Measurements from ENCODE around the gene CBX3. TPM values are rescaled to one million over a fixed set of nuclear protein-coding genes. Genes with fewer than 3 reads are reported as not detected.
"Not testable (repeated sequence)": the region's sequence is repeated elsewhere in the genome, so short reads cannot be mapped to it uniquely, and the experiment has no call there.

Gene CBX3
- total RNA-seq, 3 donors from 2014 or later, result 246 to 278 (median 267) TPM

GRCh38 chr7:26165950-26166683, 35.4 kb upstream of the CBX3 start:
- Mint-ChIP-seq H3K4me3 (no peak overlapping the region), H3K4me1 (ENCODE audit: low read depth) (peaks cover 35% of the 10 kb centered on the region), H3K9me3 (no peaks in the 10 kb centered on the region), H3K36me3 (ENCODE audit: insufficient read depth) (peaks cover 7% of the 10 kb centered on the region), H3K27me3 (ENCODE audit: low read depth) (no peaks in the 10 kb centered on the region)
- no peak for DNase-seq
- no peak for ATAC-seq

GRCh38 chr7:26166684-26167266, 34.8 kb upstream of the CBX3 start:
- Mint-ChIP-seq H3K4me3 (peak overlapping the region; percentile 15), H3K36me3 (ENCODE audit: insufficient read depth) (peaks cover 10% of the 10 kb centered on the region), H3K27me3 (ENCODE audit: low read depth) (no peaks in the 10 kb centered on the region), H3K4me1 (ENCODE audit: low read depth) (peaks cover 35% of the 10 kb centered on the region), H3K9me3 (no peaks in the 10 kb centered on the region)
- ATAC-seq, result peak; percentile 85 to 88
- DNase-seq, result no peak

GRCh38 chr7:26167303-26167934, 34.1 kb upstream of the CBX3 start:
- no peaks in the 10 kb centered on the region for H3K9me3 Mint-ChIP-seq
- DNase-seq (no peak), ATAC-seq (peak; percentile 82 to 84)
- H3K4me3 Mint-ChIP-seq, result peak overlapping the region; percentile 15
- no peaks in the 10 kb centered on the region for H3K27me3 Mint-ChIP-seq (ENCODE audit: low read depth)
- peaks cover 13% of the 10 kb centered on the region for H3K36me3 Mint-ChIP-seq (ENCODE audit: insufficient read depth)
- H3K4me1 Mint-ChIP-seq (ENCODE audit: low read depth), result peaks cover 30% of the 10 kb centered on the region

- Mint-ChIP-seq H3K4me1 (ENCODE audit: low read depth) (peaks cover 23% of the 10 kb centered on the region), H3K36me3 (ENCODE audit: insufficient read depth) (peaks cover 15% of the 10 kb centered on the region), H3K27me3 (ENCODE audit: low read depth) (no peaks in the 10 kb centered on the region), H3K4me3 (no peak overlapping the region), H3K9me3 (no peaks in the 10 kb centered on the region)
- DNase-seq (no peak), ATAC-seq (no peak)
Measured at GRCh38 chr7:26168458-26169023, 33.0 kb upstream of the CBX3 start.

GRCh38 chr7:26169271-26169670, 32.3 kb upstream of the CBX3 start:
- H3K4me1 Mint-ChIP-seq (ENCODE audit: low read depth), result peaks cover 26% of the 10 kb centered on the region
- ATAC-seq (no peak), DNase-seq (no peak)
- peaks cover 18% of the 10 kb centered on the region for H3K36me3 Mint-ChIP-seq (ENCODE audit: insufficient read depth)
- no peak overlapping the region for H3K4me3 Mint-ChIP-seq
- no peaks in the 10 kb centered on the region for H3K27me3 Mint-ChIP-seq (ENCODE audit: low read depth)
- H3K9me3 Mint-ChIP-seq, result no peaks in the 10 kb centered on the region

- Mint-ChIP-seq H3K27me3 (ENCODE audit: low read depth) (no peaks in the 10 kb centered on the region), H3K9me3 (no peaks in the 10 kb centered on the region), H3K4me3 (no peak overlapping the region), H3K4me1 (ENCODE audit: low read depth) (peaks cover 27% of the 10 kb centered on the region), H3K36me3 (ENCODE audit: insufficient read depth) (peaks cover 18% of the 10 kb centered on the region)
- no peak for DNase-seq
- ATAC-seq, result no peak
Measured at GRCh38 chr7:26170663-26171062, 30.9 kb upstream of the CBX3 start.

GRCh38 chr7:26171601-26172000, 29.9 kb upstream of the CBX3 start:
- H3K4me3 Mint-ChIP-seq, result no peak overlapping the region
- H3K27me3 Mint-ChIP-seq (ENCODE audit: low read depth), result no peaks in the 10 kb centered on the region
- ATAC-seq (no peak), DNase-seq (no peak)
- no peaks in the 10 kb centered on the region for H3K9me3 Mint-ChIP-seq
- peaks cover 22% of the 10 kb centered on the region for H3K4me1 Mint-ChIP-seq (ENCODE audit: low read depth)
- peaks cover 18% of the 10 kb centered on the region for H3K36me3 Mint-ChIP-seq (ENCODE audit: insufficient read depth)

- ATAC-seq (no peak), DNase-seq (no peak)
- peaks cover 18% of the 10 kb centered on the region for H3K36me3 Mint-ChIP-seq (ENCODE audit: insufficient read depth)
- H3K4me3 Mint-ChIP-seq, result no peak overlapping the region
- peaks cover 18% of the 10 kb centered on the region for H3K4me1 Mint-ChIP-seq (ENCODE audit: low read depth)
- H3K27me3 Mint-ChIP-seq (ENCODE audit: low read depth), result no peaks in the 10 kb centered on the region
- H3K9me3 Mint-ChIP-seq, result no peaks in the 10 kb centered on the region
Measured at GRCh38 chr7:26172048-26172447, 29.5 kb upstream of the CBX3 start.

GRCh38 chr7:26175903-26176302, 25.6 kb upstream of the CBX3 start:
- Mint-ChIP-seq H3K4me1 (ENCODE audit: low read depth) (peaks cover 21% of the 10 kb centered on the region), H3K36me3 (ENCODE audit: insufficient read depth) (peaks cover 12% of the 10 kb centered on the region)
- H3K4me3 Mint-ChIP-seq; H3K27me3 Mint-ChIP-seq (ENCODE audit: low read depth); DNase-seq; H3K9me3 Mint-ChIP-seq; ATAC-seq: not testable (repeated sequence)

- not testable (repeated sequence) for ATAC-seq
Measured at GRCh38 chr7:26176696-26177095, 24.8 kb upstream of the CBX3 start.

GRCh38 chr7:26177269-26177668, 24.3 kb upstream of the CBX3 start:
- H3K4me3 Mint-ChIP-seq; H3K27me3 Mint-ChIP-seq (ENCODE audit: low read depth); H3K9me3 Mint-ChIP-seq; DNase-seq; ATAC-seq: not testable (repeated sequence)
- H3K4me1 Mint-ChIP-seq (ENCODE audit: low read depth), result peaks cover 31% of the 10 kb centered on the region
- peaks cover 14% of the 10 kb centered on the region for H3K36me3 Mint-ChIP-seq (ENCODE audit: insufficient read depth)

More at GRCh38 chr7:26176696-26177095, 24.8 kb upstream of the CBX3 start:
- H3K27me3 Mint-ChIP-seq (ENCODE audit: low read depth); H3K4me3 Mint-ChIP-seq; DNase-seq; H3K9me3 Mint-ChIP-seq: not testable (repeated sequence)
- H3K36me3 Mint-ChIP-seq (ENCODE audit: insufficient read depth), result peaks cover 15% of the 10 kb centered on the region
- H3K4me1 Mint-ChIP-seq (ENCODE audit: low read depth), result peaks cover 26% of the 10 kb centered on the region

- Mint-ChIP-seq H3K9me3 (no peaks in the 10 kb centered on the region), H3K4me3 (no peak overlapping the region), H3K27me3 (ENCODE audit: low read depth) (no peaks in the 10 kb centered on the region), H3K36me3 (ENCODE audit: insufficient read depth) (peaks cover 9% of the 10 kb centered on the region), H3K4me1 (ENCODE audit: low read depth) (peaks cover 31% of the 10 kb centered on the region)
- DNase-seq (no peak), ATAC-seq (no peak)
Measured at GRCh38 chr7:26178272-26178960, 23.1 kb upstream of the CBX3 start.

GRCh38 chr7:26179422-26179821, 22.1 kb upstream of the CBX3 start:
- Mint-ChIP-seq H3K27me3 (ENCODE audit: low read depth) (no peaks in the 10 kb centered on the region), H3K4me3 (no peak overlapping the region), H3K9me3 (no peaks in the 10 kb centered on the region), H3K4me1 (ENCODE audit: low read depth) (peaks cover 26% of the 10 kb centered on the region), H3K36me3 (ENCODE audit: insufficient read depth) (peaks cover 16% of the 10 kb centered on the region)
- no peak for ATAC-seq
- no peak for DNase-seq

GRCh38 chr7:26179826-26180497, 21.6 kb upstream of the CBX3 start:
- no peaks in the 10 kb centered on the region for H3K9me3 Mint-ChIP-seq
- DNase-seq, result no peak
- no peak overlapping the region for H3K4me3 Mint-ChIP-seq
- H3K4me1 Mint-ChIP-seq (ENCODE audit: low read depth), result peaks cover 27% of the 10 kb centered on the region
- H3K27me3 Mint-ChIP-seq (ENCODE audit: low read depth), result no peaks in the 10 kb centered on the region
- ATAC-seq, result no peak
- peaks cover 21% of the 10 kb centered on the region for H3K36me3 Mint-ChIP-seq (ENCODE audit: insufficient read depth)
